Heart left ventricle (tissue), 13 donors: ENCODE results near the gene SPESP1.

ENCODE experiments used
- POLR2A ChIP-seq, 2 donors: fragments of 450-650 bp; IDR thresholded peaks; one replicate each; pipeline ENCODE4 v1.6.1; 2017; ENCODE audit warnings: antibody characterized with exemption in 2 of 2, mild to moderate bottlenecking in 2 of 2, moderate library complexity in 2 of 2
- TF ChIP-seq, protein P1 (sequence below), 12 donors: fragments of 200-600 bp; sonication (generic) in 4 of 12; IDR thresholded peaks; one replicate each; pipeline versions ENCODE4 v1.5.0 to v1.8.0; 2018 to 2022; ENCODE audit warnings: antibody characterized with exemption in 12 of 12, mild to moderate bottlenecking in 5 of 12
- donor health status: ischemic (EF 13 %, LVEDD 7.1; RV severe dilation, severe dysfunction).
- donor health status: DM: no; HTN: yes; CAD: no.
- donor health status: DM: no; HTN: no; CAD: no.
- donor health status: ischemic (EF 25% LVEDD 6.9; RV normal size, moderate dysfunction).
- donor health status: ischemic (EF 25% LVEDD 5.7; RV mildly dilated, moderate dysfunction).
- donor health status: ischemic (EF 35%, LVEDD 5.7; RV mildly dilated, moderate dysfunction).
- donor health status: nonischemic (EF 11% LVEDD 7.7; RV severe dilation, severe dysfunction).
- donor health status: DM: yes; HTN: yes; CAD: no.
- donor health status: PGD.
- donor health status: ischemic (EF 29% LVEDD 5.4; RV normal size, mild dysfunction).
- donor health status: nonischemic (EF 23%, LVEDD 6.1; RV moderate dilation, normal function).

DNA sequence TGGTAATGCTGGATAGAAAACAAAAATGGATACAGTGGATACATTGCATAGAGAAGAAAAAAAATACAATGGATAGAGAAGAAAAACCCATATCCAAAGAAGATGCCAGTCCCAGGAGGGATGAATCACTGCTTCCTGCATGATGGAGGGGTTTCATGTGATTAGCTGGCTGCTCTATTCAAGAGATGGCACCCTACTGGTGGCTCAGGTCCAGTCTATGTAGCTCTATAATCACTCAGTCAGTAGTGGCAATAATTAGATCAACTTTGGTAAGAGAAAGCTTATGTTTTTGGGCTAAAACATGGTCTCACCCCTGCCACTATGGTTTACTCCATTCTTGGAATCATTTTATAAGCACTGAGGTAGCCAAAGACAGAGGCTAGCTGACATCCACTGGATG lies 50.5 kb downstream of the SPESP1 start:
- TF ChIP-seq, protein P1, sequence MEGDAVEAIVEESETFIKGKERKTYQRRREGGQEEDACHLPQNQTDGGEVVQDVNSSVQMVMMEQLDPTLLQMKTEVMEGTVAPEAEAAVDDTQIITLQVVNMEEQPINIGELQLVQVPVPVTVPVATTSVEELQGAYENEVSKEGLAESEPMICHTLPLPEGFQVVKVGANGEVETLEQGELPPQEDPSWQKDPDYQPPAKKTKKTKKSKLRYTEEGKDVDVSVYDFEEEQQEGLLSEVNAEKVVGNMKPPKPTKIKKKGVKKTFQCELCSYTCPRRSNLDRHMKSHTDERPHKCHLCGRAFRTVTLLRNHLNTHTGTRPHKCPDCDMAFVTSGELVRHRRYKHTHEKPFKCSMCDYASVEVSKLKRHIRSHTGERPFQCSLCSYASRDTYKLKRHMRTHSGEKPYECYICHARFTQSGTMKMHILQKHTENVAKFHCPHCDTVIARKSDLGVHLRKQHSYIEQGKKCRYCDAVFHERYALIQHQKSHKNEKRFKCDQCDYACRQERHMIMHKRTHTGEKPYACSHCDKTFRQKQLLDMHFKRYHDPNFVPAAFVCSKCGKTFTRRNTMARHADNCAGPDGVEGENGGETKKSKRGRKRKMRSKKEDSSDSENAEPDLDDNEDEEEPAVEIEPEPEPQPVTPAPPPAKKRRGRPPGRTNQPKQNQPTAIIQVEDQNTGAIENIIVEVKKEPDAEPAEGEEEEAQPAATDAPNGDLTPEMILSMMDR (IDR thresholded peaks at IDR 0.05), result no peak
- no peak for TF ChIP-seq POLR2A (IDR thresholded peaks at IDR 0.05)
